Hematopoietic multipotent progenitor cell (in vitro differentiated cells): ENCODE measurements around the gene WDR53. TPM values are rescaled to one million over a fixed set of nuclear protein-coding genes. Genes with fewer than 3 reads are reported as not detected.
"Not testable (repeated sequence)": the region's sequence is repeated elsewhere in the genome, so short reads cannot be mapped to it uniquely, and the experiment has no call there.

Source experiments
- DNase-seq, 3 donors: peaks; one replicate each; pipeline ENCODE4 v3.0.0-alpha.2; 2011 to 2015; ENCODE audit warnings: low read depth in 2 of 3, low spot score in 2 of 3
- small RNA-seq: library from RNA; depleted of rRNA; stranded (forward); fragments of <200 nt; gene quantifications from one replicate; pipeline ENCODE3, GENCODE V24; 2012
- total RNA-seq: library from RNA; depleted of rRNA; stranded (reverse); fragments of >200 nt; gene quantifications from one replicate; pipeline ENCODE4 v1.2.3, GENCODE V29; 2012

The WDR53 gene
- total RNA-seq, 1 donor = 4.0 TPM

GRCh38 chr3:196521291-196521690 is 47.1 kb downstream of the WDR53 start:
- DNase-seq = not testable (repeated sequence)

- DNase-seq = peak in 2 of 3 donors; percentile 15 to 31
Observed at GRCh38 chr3:196519718-196520082, 48.7 kb downstream of the WDR53 start.

- peak in 2 of 3 donors; percentile 47 to 64 for DNase-seq
Observed at GRCh38 chr3:196518966-196519717, 49.2 kb downstream of the WDR53 start.

GRCh38 chr3:196517919-196518318 is 50.4 kb downstream of the WDR53 start:
- no peak for DNase-seq

GRCh38 chr3:196517162-196517800 is 51.1 kb downstream of the WDR53 start:
- DNase-seq = no peak

GRCh38 chr3:196514913-196515621 is 53.3 kb downstream of the WDR53 start, which contains the start of gene SMCO1:
Gene SMCO1 (minus strand): TSS chr3:196515346. CDS start chr3:196515209, 137 bp downstream.
- no peak for DNase-seq

- no peak for DNase-seq
Observed at GRCh38 chr3:196514350-196514716, 54.0 kb downstream of the WDR53 start.

- no peak for DNase-seq
Observed at GRCh38 chr3:196513697-196514349, 54.5 kb downstream of the WDR53 start.

GRCh38 chr3:196511646-196512425 is 56.5 kb downstream of the WDR53 start:
- peak in 2 of 3 donors; percentile 85 to 96 for DNase-seq

GRCh38 chr3:196511108-196511507 is 57.2 kb downstream of the WDR53 start:
- DNase-seq = not testable (repeated sequence)

- DNase-seq = no peak
Observed at GRCh38 chr3:196506687-196507086, 61.7 kb downstream of the WDR53 start.

- DNase-seq = no peak
Observed at GRCh38 chr3:196504556-196504955, 63.8 kb downstream of the WDR53 start.

Small RNA genes within 50 kb of the gene (small RNA-seq; reads per million reads assigned to genes)
- gene RPS29P3 = not detected

Other genes starting within 250 kb of the WDR53 start
- not detected for gene TM4SF19, start 230.2 kb downstream of the WDR53 start, total RNA-seq
- 14.8 TPM for gene UBXN7, start 136.1 kb downstream of the WDR53 start, total RNA-seq
- 27.2 TPM for gene RNF168, start 64.8 kb downstream of the WDR53 start, total RNA-seq
- not detected for gene SMCO1, start 53.2 kb downstream of the WDR53 start, total RNA-seq
- 4.6 TPM for gene FBXO45, start 106 bp upstream of the WDR53 start, total RNA-seq
- 118 TPM for gene NRROS, start 71.1 kb upstream of the WDR53 start, total RNA-seq
- gene CEP19, start 143.7 kb upstream of the WDR53 start, total RNA-seq = 3.0 TPM
- gene PIGX, start 143.8 kb upstream of the WDR53 start, total RNA-seq = 11.3 TPM
- gene PAK2, start 171.3 kb upstream of the WDR53 start, total RNA-seq = 32.9 TPM